ENCODE data around the gene TAF11L10. TPM values are rescaled to one million over a fixed set of nuclear protein-coding genes. Genes with fewer than 3 reads are reported as not detected.
"Not testable (repeated sequence)": the region's sequence is repeated elsewhere in the genome, so short reads cannot be mapped to it uniquely, and the experiment has no call there.

TAF11L10 gene
- total RNA-seq, 1 experiment from 2014 or later, result not detected

DNA sequence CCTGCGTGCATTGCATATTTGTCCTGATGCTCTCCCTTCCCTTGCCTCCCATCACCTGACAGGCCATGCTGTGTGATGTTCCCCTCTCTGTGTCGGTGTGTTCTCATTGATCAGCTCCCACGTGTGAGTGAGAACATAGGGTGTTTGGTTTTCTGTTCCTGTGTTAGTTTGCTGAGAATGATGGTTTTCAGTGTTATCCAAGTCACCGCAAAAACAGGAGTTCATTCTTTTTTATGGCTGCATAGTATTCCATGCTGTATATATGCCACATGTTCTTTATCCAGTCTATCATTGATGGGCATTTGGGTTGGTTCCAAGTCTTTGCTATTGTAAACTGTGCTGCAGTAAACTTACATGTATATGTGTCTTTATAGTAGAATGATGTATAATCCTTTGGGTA is 9.8 kb upstream of the TAF11L10 start:
- not testable (repeated sequence) for H3K27me3 Mint-ChIP-seq (ENCODE audit: low read depth); DNase-seq; H3K4me1 ChIP-seq (ENCODE audit: insufficient read depth, low read length); H2AFZ ChIP-seq (ENCODE audit: low read length); H3K9me3 Mint-ChIP-seq; H3K9me3 ChIP-seq (ENCODE audit: control insufficient read depth, low read depth, low read length); H2BK15ac ChIP-seq (ENCODE audit: low read depth, low read length); H3K56ac ChIP-seq (ENCODE audit: insufficient read length, low read depth, low read length); H3K9ac ChIP-seq (ENCODE audit: extremely low read depth, insufficient read length, low read length); H4K91ac ChIP-seq (ENCODE audit: insufficient read length, low read depth, low read length); H3K14ac ChIP-seq (ENCODE audit: insufficient read depth, low read length); H3K4me2 ChIP-seq (ENCODE audit: insufficient read depth, insufficient read length, low read length); H3K79me1 ChIP-seq (ENCODE audit: insufficient read depth, low read depth, low read length, poor library complexity, severe bottlenecking); H3K4ac ChIP-seq (ENCODE audit: low read depth, low read length); H4K8ac ChIP-seq (replicated peaks; ENCODE audit: insufficient read length, low read depth, low read length); H2BK5ac ChIP-seq (ENCODE audit: insufficient read length, low read length); H3T11ph ChIP-seq (ENCODE audit: low read length); H3K18ac ChIP-seq (ENCODE audit: insufficient read length, low read depth, low read length); H2AK5ac ChIP-seq (ENCODE audit: insufficient read length, low read length); H3K27ac Mint-ChIP-seq; H3K23ac ChIP-seq (ENCODE audit: insufficient read length, low read depth, low read length); H2BK20ac ChIP-seq (ENCODE audit: low read depth, low read length, poor library complexity, severe bottlenecking); H3K4me1 Mint-ChIP-seq; H3K23me2 ChIP-seq (ENCODE audit: insufficient read length, low read depth, low read length, poor library complexity, severe bottlenecking); H3K36me3 Mint-ChIP-seq (ENCODE audit: insufficient read depth in 1 of 3, low read depth in 3 of 3); H2BK12ac ChIP-seq (ENCODE audit: insufficient read length, low read depth, low read length); H4K5ac ChIP-seq (ENCODE audit: insufficient read length, low read depth, low read length); H4K20me1 ChIP-seq (ENCODE audit: control insufficient read depth, insufficient read depth, insufficient read length); H3K79me2 ChIP-seq (ENCODE audit: insufficient read depth, low read length); H3K27ac ChIP-seq (ENCODE audit: insufficient read length, low read depth, low read length); H3K27me3 ChIP-seq (ENCODE audit: insufficient read depth, low read length); H2BK120ac ChIP-seq (ENCODE audit: low read depth, low read length, poor library complexity, severe bottlenecking)
- WGBS (ENCODE audit: extremely low coverage, insufficient read length, low lambda C conversion rate), result no CpG with 5 or more reads among the region's 4 CpGs
- peak overlapping the region in 1 of 2 experiments; percentile 45; a peak in 1 of 5 replicates for H3K4me3 Mint-ChIP-seq
